Activated CD8-positive, alpha-beta memory T cell treated with anti-CD3 and anti-CD28 coated beads for 24 hours (primary cell): Measurements from ENCODE around the gene TWNK.

Experiments
- DNase-seq: peaks from one replicate; pipeline ENCODE4 v3.0.0-alpha.2; 2020

Gene TWNK

DNA sequence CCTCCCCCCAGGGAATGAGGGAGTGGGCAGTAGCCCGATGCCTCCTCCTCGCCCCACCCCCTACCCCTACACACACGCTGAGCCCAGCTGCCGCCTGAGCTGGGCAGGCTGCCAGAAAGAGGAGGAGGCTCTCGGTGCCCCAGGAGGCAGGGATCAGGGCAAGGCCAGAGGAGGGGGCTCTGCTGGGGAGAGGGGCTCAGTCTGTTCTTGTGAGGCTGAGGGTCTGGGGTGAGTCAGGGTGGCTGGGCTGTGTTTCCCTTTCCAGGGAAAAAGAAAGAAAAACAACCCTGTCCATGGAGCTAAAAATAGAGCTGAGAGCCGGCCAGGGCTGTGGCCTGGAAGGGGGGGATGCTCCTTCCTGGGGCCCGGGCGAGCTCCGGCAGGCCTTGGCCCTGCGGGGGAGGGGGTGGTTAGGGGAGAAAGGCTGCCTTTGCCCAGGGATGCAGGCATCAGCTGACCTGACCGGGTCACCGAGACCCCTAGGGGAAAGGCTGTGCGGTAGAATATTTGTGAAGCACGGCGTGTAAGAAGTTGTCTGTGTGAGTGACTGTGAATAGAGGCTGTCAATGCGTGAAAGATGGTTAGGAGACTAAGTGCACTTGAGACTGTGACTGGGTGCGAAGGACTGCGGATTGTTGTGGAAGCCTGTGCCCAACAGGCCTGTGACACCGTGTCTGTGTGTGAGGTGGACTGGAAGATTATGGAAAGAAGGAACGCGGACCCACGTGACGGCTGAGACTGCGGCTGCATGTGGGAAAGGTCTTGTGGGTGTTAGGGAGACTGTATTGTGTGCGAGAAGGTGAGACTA, 11.0 kb downstream of the TWNK start:
- DNase-seq = peak; percentile 84

- peak; percentile 92 for DNase-seq
Observed at GRCh38 chr10:100998991-100999741, 11.8 kb downstream of the TWNK start.

GRCh38 chr10:100999742-101000126, 12.4 kb downstream of the TWNK start, which contains the start of gene LZTS2:
TSS of gene LZTS2 (plus strand) at chr10:100999808. CDS start at chr10:101002539, 2,731 bp downstream.
- no peak for DNase-seq

GRCh38 chr10:101000127-101000914, 13.0 kb downstream of the TWNK start:
- no peak for DNase-seq

- no peak for DNase-seq
Observed at GRCh38 chr10:101000915-101001658, 13.7 kb downstream of the TWNK start.

DNA sequence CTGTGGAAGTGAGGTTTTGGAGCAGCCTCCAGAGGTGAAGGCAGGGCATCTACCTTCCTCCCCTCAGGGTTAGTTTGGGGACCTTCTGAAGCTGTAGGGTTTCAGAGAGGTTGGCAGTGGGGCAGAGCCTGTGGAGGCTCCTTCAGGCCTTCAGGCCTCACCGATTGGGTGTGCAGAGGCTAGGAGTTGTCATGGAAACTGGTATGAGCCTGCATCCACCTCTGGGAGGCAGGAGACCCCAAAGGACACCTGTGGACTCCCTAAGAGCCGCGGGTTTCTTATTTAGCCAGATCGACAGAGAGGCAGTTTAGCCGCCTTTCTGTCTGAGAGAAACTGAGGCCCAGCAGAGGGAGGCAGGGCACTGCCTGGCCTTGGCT, 14.3 kb downstream of the TWNK start:
- DNase-seq = no peak

DNA sequence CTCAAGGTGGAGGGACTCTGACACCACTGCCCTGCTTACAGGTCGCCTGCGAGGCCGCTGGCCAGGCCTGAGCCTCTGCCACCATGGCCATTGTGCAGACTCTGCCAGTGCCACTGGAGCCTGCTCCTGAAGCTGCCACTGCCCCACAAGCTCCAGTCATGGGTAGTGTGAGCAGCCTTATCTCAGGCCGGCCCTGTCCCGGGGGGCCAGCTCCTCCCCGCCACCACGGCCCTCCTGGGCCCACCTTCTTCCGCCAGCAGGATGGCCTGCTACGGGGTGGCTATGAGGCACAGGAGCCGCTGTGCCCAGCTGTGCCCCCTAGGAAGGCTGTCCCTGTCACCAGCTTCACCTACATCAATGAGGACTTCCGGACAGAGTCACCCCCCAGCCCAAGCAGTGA, 15.1 kb downstream of the TWNK start:
- DNase-seq = no peak

DNA sequence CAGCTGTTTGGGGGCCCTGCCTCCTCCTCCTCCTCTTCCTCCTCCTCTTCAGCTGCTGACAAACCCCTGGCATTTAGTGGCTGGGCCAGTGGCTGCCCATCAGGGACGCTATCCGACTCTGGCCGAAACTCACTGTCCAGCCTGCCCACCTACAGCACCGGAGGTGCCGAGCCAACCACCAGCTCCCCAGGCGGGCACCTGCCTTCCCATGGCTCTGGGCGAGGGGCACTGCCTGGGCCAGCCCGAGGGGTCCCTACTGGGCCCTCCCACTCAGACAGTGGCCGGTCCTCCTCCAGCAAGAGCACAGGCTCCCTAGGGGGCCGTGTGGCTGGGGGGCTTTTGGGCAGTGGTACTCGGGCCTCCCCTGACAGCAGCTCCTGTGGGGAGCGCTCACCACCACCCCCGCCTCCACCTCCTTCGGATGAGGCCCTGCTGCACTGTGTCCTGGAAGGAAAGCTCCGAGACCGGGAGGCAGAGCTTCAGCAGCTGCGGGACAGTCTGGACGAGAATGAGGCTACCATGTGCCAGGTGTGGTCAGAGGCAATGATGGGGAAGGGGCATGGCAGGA, 16.4 kb downstream of the TWNK start:
- DNase-seq = no peak

DNA sequence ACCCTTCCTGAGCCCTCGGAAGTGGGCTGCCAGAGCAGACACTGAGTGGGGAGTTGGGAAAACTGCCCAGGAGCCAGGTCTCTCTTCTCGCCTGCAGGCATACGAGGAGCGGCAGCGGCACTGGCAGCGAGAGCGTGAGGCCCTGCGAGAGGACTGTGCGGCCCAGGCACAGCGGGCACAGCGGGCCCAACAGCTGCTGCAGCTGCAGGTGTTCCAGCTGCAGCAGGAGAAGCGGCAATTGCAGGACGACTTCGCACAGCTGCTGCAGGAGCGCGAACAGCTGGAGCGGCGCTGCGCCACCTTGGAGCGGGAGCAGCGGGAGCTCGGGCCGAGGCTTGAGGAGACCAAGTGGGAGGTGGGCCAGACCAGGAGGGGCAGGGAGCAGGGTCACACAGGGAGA, 18.0 kb downstream of the TWNK start:
- DNase-seq = no peak

GRCh38 chr10:101005869-101006567, 18.7 kb downstream of the TWNK start:
- DNase-seq = no peak

GRCh38 chr10:101006593-101007098, 19.3 kb downstream of the TWNK start:
- no peak for DNase-seq

DNA sequence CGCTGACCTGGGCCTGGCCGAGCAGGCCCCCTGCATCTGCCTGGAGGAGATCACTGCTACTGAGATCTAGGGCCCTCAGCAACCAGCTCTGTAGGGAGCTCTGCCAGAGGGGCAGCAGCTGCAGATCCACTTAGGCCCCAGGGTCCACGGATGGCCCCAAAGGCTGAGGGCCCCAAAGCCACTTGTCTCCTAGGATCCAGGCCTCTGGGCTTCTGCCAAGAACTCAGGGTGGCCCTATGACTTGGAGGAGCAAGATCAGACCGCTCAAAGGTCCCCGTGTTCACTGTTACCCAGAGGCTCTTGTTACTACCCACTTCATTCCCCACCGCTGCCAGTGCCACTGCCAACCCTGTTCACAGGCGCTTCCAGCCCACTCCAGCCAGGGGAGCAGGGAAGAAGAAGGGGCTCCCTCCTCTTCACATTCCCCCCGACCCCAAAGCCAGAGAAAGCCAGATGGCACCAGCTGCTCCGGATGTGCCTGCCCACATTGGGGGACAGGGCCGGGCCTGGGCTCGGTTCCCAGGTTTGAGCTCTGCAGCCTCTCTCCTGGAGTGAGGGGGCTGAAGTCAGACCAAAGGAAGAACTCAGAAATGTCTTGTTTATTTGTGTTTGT, 19.9 kb downstream of the TWNK start:
- no peak for DNase-seq

- DNase-seq = no peak
Observed at GRCh38 chr10:101007915-101008822, 20.8 kb downstream of the TWNK start.

GRCh38 chr10:101008823-101009423, 21.6 kb downstream of the TWNK start:
- no peak for DNase-seq

DNA sequence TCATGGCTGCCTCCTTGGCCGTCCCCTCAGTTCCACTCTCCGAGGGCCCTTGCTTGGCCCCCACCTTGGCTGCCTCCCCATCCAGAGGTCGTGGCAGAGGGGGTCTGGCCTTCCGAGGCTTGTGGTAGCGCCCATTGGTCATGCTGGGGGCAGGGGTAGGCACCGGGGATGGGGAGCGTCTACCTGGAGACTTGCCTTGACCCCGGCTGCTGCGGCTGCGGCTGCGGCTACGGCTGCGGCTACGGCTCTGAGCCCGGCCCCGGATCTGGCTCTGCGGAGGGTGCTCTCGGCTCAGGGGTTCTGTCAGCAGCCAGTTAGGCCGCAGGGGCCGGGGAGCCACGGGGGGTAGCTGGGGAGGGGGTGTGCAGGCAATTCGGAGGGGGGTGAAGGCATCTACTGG, 23.0 kb downstream of the TWNK start:
- no peak for DNase-seq

DNA sequence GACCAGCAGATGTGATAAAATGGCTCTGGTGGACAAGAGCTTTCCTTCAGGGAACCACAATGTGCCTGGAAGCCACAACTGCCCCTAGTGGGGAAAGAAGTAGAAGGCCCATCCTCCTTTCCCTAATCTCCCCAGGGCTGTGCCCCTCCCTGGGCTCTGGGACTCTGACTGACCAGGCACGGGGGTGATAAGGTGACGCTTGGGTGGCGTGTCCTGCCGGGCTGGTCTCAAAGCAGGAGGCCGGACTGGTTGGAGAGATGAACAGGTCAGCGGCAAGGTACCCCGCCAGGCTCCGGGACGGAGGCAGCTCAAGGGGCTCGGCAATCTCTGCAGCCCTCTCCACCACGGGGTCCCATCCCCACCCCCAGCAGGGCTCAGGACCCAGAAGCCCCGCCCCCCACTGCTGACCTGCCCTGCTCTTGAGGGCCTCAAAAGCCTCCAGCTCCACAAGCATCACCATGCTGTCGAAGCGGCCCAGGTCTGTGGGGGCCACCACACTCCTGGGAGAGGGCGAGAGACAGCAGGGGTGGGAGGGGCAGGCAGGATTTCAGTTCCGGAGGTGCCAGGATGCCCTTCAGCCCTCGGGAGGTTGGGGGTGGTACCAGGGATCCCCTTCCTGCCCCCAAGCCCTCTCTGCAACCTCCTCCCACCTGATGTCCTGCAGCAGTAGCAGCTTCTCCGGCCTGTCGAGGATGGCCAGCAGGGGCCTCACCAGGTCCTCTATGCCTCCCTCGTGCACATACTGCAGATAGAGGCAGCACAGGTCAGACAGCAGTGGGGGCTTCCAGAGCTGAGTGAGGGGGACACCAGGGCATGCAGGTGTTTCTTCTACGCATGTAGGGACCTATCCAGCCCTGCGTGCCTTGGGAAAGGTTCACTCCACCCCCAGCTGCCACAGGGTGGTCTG, 24.4 kb downstream of the TWNK start:
- no peak for DNase-seq

DNA sequence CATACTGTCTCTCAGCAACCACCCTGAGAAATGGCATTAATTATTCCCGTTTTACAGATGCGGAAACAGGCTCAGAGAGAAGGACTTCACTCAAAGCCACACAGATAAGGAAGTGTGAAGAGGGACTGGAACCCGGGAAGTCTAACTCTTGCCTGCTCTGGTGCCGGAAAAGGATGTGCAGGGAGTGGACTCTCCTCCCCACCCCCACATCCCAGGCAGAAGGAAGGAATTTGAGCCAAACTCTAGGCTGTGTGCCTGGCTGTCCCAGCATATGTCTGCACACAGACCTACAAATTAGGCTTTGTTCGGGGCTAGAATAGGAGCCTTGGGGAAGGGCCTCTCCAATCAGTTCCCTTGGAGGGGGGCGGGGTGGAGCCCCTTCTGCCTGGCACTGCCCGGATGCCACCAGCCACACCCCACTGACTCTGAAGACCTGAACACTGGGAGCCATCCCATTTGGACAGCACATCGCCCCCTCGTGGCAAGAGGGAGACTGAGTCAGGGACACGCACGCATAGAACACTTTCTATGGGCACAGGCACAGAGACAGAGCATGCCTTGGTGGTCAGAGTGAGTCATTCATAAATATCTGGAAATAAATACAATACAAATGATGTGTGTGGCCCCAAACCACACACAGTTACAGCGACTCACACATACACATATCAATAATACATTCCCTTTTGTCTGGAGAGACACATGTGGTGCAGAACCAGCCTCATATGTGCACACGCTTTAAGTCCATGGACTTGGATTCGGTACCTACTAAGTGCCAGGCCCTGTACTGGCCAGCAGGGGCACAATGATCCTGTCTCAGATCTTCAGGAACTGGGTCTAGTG, 25.4 kb downstream of the TWNK start:
- DNase-seq = peak; percentile 89
